ENCODE results near the gene C2orf72. TPM values are rescaled to one million over a fixed set of nuclear protein-coding genes. Genes with fewer than 3 reads are reported as not detected.
"Not testable (repeated sequence)": the region's sequence is repeated elsewhere in the genome, so short reads cannot be mapped to it uniquely, and the experiment has no call there.

C2orf72 gene
- total RNA-seq, 4 donors from 2014 or later = 0.55 TPM; not detected in 3

DNA sequence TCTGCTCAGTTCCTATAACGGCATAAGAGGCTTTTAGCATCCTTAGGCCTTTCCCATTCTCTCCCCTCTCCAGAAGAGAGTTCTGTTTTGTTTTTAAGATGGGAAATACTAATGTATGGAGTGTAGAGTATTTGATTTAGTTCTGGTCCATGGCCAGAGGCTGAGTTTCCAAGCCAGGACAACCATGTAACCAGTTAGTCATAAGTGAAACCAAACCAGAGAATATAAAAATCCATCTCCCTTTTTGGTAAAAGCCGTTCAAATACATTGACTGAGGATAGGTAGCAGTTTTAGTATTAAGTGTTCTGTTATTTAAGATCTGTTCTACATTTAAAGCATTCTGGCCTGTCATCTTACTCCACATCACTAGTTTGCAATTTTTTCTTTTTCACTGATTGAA, 22.4 kb downstream of the C2orf72 start:
- Histone ChIP-seq H3K9me3 (no peaks in the 10 kb centered on the region), H3K27me3 (no peaks in the 10 kb centered on the region), H3K27ac (no peak overlapping the region), H3K4me1 (peaks cover 0 to 5% of the 10 kb centered on the region in 2 donors), H3K36me3 (no peaks in the 10 kb centered on the region), H3K4me3 (no peak overlapping the region)
- intact Hi-C loops (cut with DNase I; ENCODE audit: low total_unique reads) = no loop called here
- no peak for DNase-seq
- no peak for TF ChIP-seq CTCF (IDR thresholded peaks at IDR 0.05)
- no peak for TF ChIP-seq POLR2A (IDR thresholded peaks at IDR 0.05)

GRCh38 chr2:231062776-231063175, 25.5 kb downstream of the C2orf72 start:
- Histone ChIP-seq H3K9me3 (no peaks in the 10 kb centered on the region), H3K27me3 (no peaks in the 10 kb centered on the region), H3K36me3 (no peaks in the 10 kb centered on the region), H3K27ac (no peak overlapping the region), H3K4me3 (no peak overlapping the region), H3K4me1 (peaks cover 0 to 5% of the 10 kb centered on the region in 2 donors)
- intact Hi-C loops (cut with DNase I; ENCODE audit: low total_unique reads) = no loop called here
- no peak for DNase-seq
- TF ChIP-seq CTCF (IDR thresholded peaks at IDR 0.05) = no peak
- TF ChIP-seq POLR2A (IDR thresholded peaks at IDR 0.05) = no peak

DNA sequence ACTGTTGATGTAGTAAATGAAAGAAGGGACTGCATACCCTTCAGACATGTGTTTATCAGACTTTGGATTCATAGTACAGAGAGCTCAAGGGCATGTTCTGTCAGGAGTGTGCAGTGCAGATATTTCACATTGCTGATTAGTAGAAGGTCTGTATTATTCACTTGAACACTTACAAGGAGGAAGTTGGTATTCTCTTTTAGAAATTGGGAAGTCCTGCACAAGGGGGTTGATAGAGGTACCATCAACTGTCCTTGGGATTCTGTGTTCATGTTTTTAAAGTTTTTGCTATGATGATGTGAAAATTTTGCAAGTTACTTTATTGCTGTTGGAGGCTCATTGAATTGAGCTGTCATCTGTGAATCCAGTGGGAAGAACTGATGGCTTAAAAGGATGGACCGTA, 26.0 kb downstream of the C2orf72 start:
- Histone ChIP-seq H3K4me3 (no peak overlapping the region), H3K27me3 (no peaks in the 10 kb centered on the region), H3K9me3 (no peaks in the 10 kb centered on the region), H3K27ac (no peak overlapping the region), H3K36me3 (no peaks in the 10 kb centered on the region), H3K4me1 (peaks cover 0 to 2% of the 10 kb centered on the region in 2 donors)
- TF ChIP-seq CTCF (IDR thresholded peaks at IDR 0.05) (no peak), POLR2A (IDR thresholded peaks at IDR 0.05) (no peak)
- intact Hi-C loops (cut with DNase I; ENCODE audit: low total_unique reads) = no loop called here
- no peak for DNase-seq

DNA sequence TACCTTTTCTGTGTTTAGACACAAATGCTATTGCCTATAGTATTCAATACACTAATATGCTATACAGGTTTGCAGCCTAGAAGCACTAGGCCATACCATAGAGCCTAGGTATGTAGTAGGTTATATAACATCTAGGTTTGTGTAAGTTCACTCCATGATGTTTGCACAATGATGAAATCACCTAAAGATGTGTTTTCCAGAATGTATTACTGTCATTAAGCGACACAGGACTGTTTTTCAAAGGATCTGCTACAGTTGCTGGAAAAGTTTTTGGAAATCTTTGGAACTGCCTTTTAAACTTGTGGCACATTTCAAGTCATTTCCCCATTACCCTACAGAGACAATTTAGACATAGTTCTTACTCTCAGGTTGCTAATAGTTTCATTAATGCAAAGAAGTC, 28.6 kb downstream of the C2orf72 start:
- no peak for DNase-seq
- H3K4me1 ChIP-seq = no peaks in the 10 kb centered on the region
- no peaks in the 10 kb centered on the region for H3K9me3 ChIP-seq
- H3K4me3 ChIP-seq = no peak overlapping the region
- peaks cover 0 to 3% of the 10 kb centered on the region in 2 donors for H3K36me3 ChIP-seq
- H3K27me3 ChIP-seq = no peaks in the 10 kb centered on the region
- TF ChIP-seq POLR2A (IDR thresholded peaks at IDR 0.05) = no peak
- TF ChIP-seq CTCF (IDR thresholded peaks at IDR 0.05) = no peak
- intact Hi-C loops (cut with DNase I; ENCODE audit: low total_unique reads) = no loop called here
- H3K27ac ChIP-seq = no peak overlapping the region

- H3K9me3 ChIP-seq; H3K36me3 ChIP-seq; H3K4me1 ChIP-seq; H3K27me3 ChIP-seq; H3K4me3 ChIP-seq; H3K27ac ChIP-seq; DNase-seq; intact Hi-C loops (cut with DNase I; ENCODE audit: low total_unique reads): not testable (repeated sequence)
Observed at GRCh38 chr2:231067531-231067930, 30.2 kb downstream of the C2orf72 start.

All from uterus (tissue), 4 donors.